Chondrocyte (in vitro differentiated cells): ENCODE results near the gene RBM33. TPM values are rescaled to one million over a fixed set of nuclear protein-coding genes. Genes with fewer than 3 reads are reported as not detected.

ENCODE experiments used
- DNase-seq: peaks from one replicate; pipeline ENCODE4 v3.0.0; 2021; ENCODE audit warnings: mixed read lengths, low spot score
- H3K27ac Mint-ChIP-seq: one replicate; pipeline ENCODE4 v1.8.0; 2021; ENCODE audit warnings: mild to moderate bottlenecking, moderate library complexity, mixed read lengths; ENCODE audit not compliant: unreplicated experiment
- H3K27me3 Mint-ChIP-seq: 2 replicates; pipeline ENCODE4 v1.8.0; 2021; ENCODE audit warnings: low read depth, mixed read lengths
- H3K36me3 Mint-ChIP-seq: 2 replicates; pipeline ENCODE4 v1.8.0; 2021; ENCODE audit warnings: low read depth, mixed read lengths
- H3K4me1 Mint-ChIP-seq: 2 replicates; pipeline ENCODE4 v1.8.0; 2021; ENCODE audit warnings: low read depth, mild to moderate bottlenecking, mixed read lengths
- H3K4me3 Mint-ChIP-seq: one replicate; pipeline ENCODE4 v1.8.0; 2021; ENCODE audit warnings: mild to moderate bottlenecking, moderate library complexity, mixed read lengths; ENCODE audit not compliant: unreplicated experiment
- H3K9me3 Mint-ChIP-seq: 2 replicates; pipeline ENCODE4 v1.8.0; 2021; ENCODE audit warnings: low read depth, mixed read lengths
- CTCF ChIP-seq: fragments of 200-600 bp; sonication (generic); IDR thresholded peaks from 2 replicates; pipeline ENCODE4 v1.5.0; 2021; ENCODE audit warnings: antibody characterized with exemption, mild to moderate bottlenecking, moderate library complexity
- total RNA-seq: library from RNA; stranded (reverse); gene quantifications from 3 replicates; pipeline ENCODE4 v1.2.1, GENCODE V29; 2021

RBM33 gene
- total RNA-seq, 1 donor from 2014 or later: 43.8 TPM

DNA sequence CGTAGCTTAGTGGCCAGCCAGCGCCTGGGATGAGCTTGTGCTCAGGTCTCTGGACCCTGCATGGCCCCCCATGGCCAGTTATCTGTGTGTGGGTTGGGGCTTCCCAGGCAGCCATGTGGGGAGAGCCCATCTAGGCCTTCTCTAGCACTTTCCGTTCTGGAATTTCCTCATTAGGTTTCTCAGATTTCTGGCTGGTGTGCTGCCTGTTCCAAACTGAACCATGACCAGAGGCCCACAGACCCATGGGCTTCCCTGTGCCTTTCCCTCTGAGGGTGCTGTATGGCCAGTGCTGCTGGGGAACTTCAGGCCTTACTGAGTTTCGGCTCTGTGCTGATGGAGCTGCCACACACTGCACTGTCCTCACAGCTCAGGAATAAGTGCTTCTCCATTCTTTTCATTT, 117.6 kb downstream of the RBM33 start:
- TF ChIP-seq CTCF: no peak
- DNase-seq: no peak
- H3K27ac Mint-ChIP-seq: no peak overlapping the region
- peaks cover 40% of the 10 kb centered on the region for H3K4me1 Mint-ChIP-seq
- H3K4me3 Mint-ChIP-seq: no peak overlapping the region
- H3K9me3 Mint-ChIP-seq: peaks cover 3% of the 10 kb centered on the region
- peaks cover 7% of the 10 kb centered on the region for H3K36me3 Mint-ChIP-seq
- no peaks in the 10 kb centered on the region for H3K27me3 Mint-ChIP-seq

DNA sequence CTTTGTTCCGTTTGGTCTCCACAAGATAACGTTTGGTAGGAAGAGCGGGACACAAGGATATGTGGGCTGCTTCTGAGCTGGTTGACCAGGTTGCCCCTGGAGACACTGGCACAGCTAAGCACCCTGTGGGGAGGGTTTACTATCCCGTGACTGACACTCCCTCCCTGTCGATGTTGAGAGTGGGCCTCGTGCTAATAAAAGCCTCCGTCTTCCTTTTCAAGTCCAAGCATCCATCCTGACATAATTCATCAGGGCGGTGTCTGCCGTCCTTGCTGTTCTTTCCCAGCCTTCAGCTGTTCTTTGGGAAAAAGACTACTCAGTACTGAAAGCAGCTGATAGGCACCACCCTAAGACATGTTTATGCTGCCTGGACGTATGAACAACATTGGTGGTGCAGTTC, 118.2 kb downstream of the RBM33 start:
- DNase-seq: no peak
- no peaks in the 10 kb centered on the region for H3K9me3 Mint-ChIP-seq
- H3K36me3 Mint-ChIP-seq: peaks cover 10% of the 10 kb centered on the region
- peaks cover 40% of the 10 kb centered on the region for H3K4me1 Mint-ChIP-seq
- TF ChIP-seq CTCF: no peak
- no peak overlapping the region for H3K27ac Mint-ChIP-seq
- no peaks in the 10 kb centered on the region for H3K27me3 Mint-ChIP-seq
- H3K4me3 Mint-ChIP-seq: no peak overlapping the region

- no peak for TF ChIP-seq CTCF
- no peaks in the 10 kb centered on the region for H3K9me3 Mint-ChIP-seq
- H3K27me3 Mint-ChIP-seq: no peaks in the 10 kb centered on the region
- H3K4me3 Mint-ChIP-seq: no peak overlapping the region
- peaks cover 40% of the 10 kb centered on the region for H3K4me1 Mint-ChIP-seq
- DNase-seq: no peak
- H3K36me3 Mint-ChIP-seq: peaks cover 10% of the 10 kb centered on the region
- H3K27ac Mint-ChIP-seq: peak overlapping the region; percentile 98
Measured at GRCh38 chr7:155763122-155763521, 118.7 kb downstream of the RBM33 start.

DNA sequence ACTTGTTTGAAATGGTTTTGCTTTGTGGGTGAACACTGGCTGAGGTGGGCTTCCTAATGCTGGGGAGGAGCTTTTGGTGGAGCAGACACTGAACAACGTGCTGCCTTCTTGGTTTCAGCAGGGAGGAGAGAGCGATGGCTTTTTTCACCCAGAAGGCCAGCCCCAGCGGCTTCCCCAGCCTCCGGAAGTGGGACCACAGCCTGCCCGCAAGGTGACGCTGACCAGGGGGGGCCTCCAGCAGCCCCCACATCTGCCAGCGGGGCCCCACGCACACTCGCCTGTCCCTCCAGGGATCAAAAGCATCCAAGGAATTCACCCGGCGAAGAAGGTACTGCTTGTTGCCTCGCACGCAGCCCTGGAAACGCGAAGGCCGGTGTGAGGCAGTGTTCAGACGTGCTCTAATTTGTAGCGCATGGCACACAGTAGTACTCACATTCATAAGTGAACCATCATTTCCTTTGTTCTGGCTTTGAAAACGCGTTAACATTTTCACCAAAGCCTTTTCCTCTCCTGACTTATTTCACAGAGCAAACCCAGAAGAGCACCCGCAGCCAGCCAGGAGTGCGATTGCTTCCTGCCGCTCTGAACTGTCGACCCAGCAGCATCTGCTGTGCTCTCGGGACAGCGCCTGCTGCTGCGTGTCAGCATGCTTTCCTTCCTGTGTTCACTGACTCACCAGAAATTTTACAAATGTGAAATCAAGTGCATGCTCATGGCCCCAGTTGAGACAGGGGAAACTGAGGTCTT, 119.4 kb downstream of the RBM33 start:
- Mint-ChIP-seq H3K9me3 (no peaks in the 10 kb centered on the region), H3K27me3 (no peaks in the 10 kb centered on the region), H3K27ac (peak overlapping the region; percentile 98), H3K36me3 (peaks cover 9% of the 10 kb centered on the region), H3K4me3 (peak overlapping the region; percentile 63), H3K4me1 (peaks cover 43% of the 10 kb centered on the region)
- no peak for DNase-seq
- TF ChIP-seq CTCF: peak; percentile 22

GRCh38 chr7:155764438-155764793, 120.0 kb downstream of the RBM33 start:
- Mint-ChIP-seq H3K27me3 (no peaks in the 10 kb centered on the region), H3K27ac (peak overlapping the region; percentile 98), H3K4me1 (peaks cover 44% of the 10 kb centered on the region), H3K9me3 (no peaks in the 10 kb centered on the region), H3K36me3 (peaks cover 9% of the 10 kb centered on the region), H3K4me3 (peak overlapping the region; percentile 63)
- no peak for TF ChIP-seq CTCF
- DNase-seq: no peak
